HUES48 (cell line): ENCODE measurements around the gene RNF103.
"Not testable (repeated sequence)": the region's sequence is repeated elsewhere in the genome, so short reads cannot be mapped to it uniquely, and the experiment has no call there.

Source experiments
- H3K27ac ChIP-seq: one replicate; pipeline ENCODE4 v1.7.0; 2013; ENCODE audit warnings: low read depth, low read length, inconsistent platforms
- H3K27me3 ChIP-seq: 2 replicates; pipeline ENCODE4 v1.6.1; 2013; ENCODE audit warnings: mild to moderate bottlenecking, low read length; ENCODE audit not compliant: control insufficient read depth, insufficient read depth
- H3K36me3 ChIP-seq: 2 replicates; pipeline ENCODE4 v1.6.1; 2013; ENCODE audit warnings: low read length; ENCODE audit not compliant: control insufficient read depth, insufficient read depth
- H3K4me1 ChIP-seq: 2 replicates; pipeline ENCODE4 v1.6.1; 2013; ENCODE audit warnings: mild to moderate bottlenecking, low read length; ENCODE audit not compliant: control insufficient read depth, insufficient read depth
- H3K4me3 ChIP-seq: 2 replicates; pipeline ENCODE4 v1.5.1; 2013; ENCODE audit warnings: mild to moderate bottlenecking, low read depth, low read length
- H3K9ac ChIP-seq: 2 replicates; pipeline ENCODE4 v1.6.1; 2013; ENCODE audit warnings: mild to moderate bottlenecking, low read depth, low read length, moderate library complexity
- H3K9me3 ChIP-seq: 2 replicates; pipeline ENCODE4 v1.6.1; 2013; ENCODE audit warnings: low read length; ENCODE audit not compliant: control insufficient read depth, insufficient read depth

RNF103 gene

DNA sequence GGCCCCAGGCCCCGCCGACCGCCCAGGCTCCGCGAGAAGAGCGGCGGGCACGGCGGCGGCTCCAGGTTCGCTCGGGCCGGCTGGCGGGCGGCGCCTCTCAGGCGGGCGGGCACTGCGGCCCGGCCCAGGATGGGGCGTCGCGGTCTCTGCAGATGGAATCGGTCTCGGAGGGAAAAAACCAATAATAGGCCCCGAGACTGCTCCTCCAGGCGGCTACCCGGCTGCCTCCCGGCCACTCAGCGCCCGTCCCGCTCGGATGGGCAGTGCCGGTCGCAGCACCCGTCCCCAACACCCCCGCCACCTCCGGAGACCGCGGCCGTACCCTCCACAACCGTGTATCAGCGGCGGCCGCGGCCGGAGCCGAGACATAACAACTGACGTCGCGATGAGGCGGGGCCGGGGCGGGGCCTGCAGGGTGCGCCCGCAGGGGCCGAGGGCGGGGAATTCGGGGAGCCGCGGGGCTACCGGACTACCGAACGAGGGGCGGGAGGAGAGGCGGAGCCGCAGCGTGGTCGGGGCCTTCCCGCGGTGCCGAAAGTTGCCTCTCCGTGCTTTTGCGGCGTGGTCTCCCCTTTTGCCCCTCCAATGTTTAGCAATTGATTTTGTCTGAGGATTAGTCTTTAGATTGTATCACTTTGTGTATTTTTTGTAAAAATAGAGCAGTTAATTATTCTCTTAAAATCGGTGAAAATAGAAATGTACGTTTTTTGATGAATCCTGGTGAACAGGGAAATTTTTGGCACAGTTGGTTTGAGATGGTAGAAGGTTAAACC is at the start of gene RNF103:
Gene RNF103 (minus strand): TSS at position 372 of the 773 bp plus-strand sequence. CDS start 979 bp downstream, outside the sequence.
- Histone ChIP-seq H3K27ac (peak within 1 kb of the TSS; percentile 96), H3K4me3 (peak within 1 kb of the TSS; percentile 70), H3K27me3 (no peaks in the 10 kb centered on the region; the same call in 1 of the 2 replicates), H3K9ac (peak within 1 kb of the TSS; percentile 82), H3K36me3 (no peaks in the 10 kb centered on the region), H3K9me3 (no peaks in the 10 kb centered on the region), H3K4me1 (peaks cover 13% of the 10 kb centered on the region)

DNA sequence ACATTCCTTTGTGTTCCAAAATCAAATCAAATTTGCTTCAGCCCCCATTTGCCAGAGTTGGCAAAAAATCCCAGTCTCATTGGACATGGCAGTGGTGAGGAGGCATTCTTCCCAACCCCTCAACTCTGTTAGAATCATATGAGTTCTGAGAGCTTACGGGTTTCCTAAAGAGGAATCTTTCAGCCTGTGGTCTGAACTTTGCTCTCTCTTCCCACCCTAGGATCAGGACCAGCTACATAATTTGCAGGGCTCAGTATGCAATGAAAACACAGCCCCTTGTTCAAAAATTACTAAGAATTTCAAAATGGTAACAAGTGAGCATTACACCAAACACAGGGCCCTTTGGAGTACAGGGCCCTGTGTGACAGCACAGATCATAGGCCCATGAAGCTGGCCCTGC is 49.3 kb upstream of the RNF103 start:
- Histone ChIP-seq H3K9me3 (no peaks in the 10 kb centered on the region), H3K27me3 (no peaks in the 10 kb centered on the region), H3K4me1 (no peaks in the 10 kb centered on the region), H3K36me3 (no peaks in the 10 kb centered on the region), H3K4me3 (no peak overlapping the region), H3K27ac (no peak overlapping the region), H3K9ac (no peak overlapping the region)

GRCh38 chr2:86672027-86672545 is 48.4 kb upstream of the RNF103 start:
- H3K36me3 ChIP-seq, result no peaks in the 10 kb centered on the region
- no peak overlapping the region for H3K27ac ChIP-seq
- H3K27me3 ChIP-seq, result no peaks in the 10 kb centered on the region
- no peak overlapping the region for H3K9ac ChIP-seq
- H3K4me3 ChIP-seq, result no peak overlapping the region
- no peaks in the 10 kb centered on the region for H3K9me3 ChIP-seq
- H3K4me1 ChIP-seq, result no peaks in the 10 kb centered on the region

DNA sequence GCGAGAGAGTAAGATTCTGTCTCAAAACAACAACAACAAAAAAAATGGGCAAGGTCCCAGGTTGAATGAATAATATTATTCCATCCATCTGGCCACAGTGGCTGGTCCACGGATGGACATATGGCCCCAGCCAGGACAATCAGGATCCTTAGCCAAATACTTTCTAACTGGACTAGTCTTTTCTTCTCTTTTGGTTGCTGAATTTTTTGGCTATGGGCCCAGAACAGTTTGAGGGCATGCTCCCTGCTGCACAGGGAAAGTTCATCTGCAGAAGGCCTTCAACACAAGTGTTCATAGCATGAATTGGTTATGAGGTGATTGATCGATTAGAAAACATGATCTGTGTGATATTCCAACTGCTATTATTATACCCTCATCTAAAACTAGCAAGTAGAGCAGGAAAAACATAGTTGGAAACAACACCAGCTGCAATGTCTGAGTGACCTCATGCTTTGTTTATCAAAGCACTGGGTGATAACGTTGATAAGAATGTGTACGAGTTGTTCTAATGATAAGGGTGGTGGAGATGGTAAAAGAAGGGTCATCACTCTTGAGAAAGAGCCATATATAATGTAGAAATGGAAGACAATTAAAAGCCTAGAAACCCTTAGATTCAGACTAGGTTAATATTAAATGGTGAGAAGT is 47.8 kb upstream of the RNF103 start:
- Histone ChIP-seq H3K27me3 (no peaks in the 10 kb centered on the region), H3K4me1 (no peaks in the 10 kb centered on the region), H3K4me3 (no peak overlapping the region), H3K9ac (no peak overlapping the region), H3K36me3 (no peaks in the 10 kb centered on the region), H3K27ac (no peak overlapping the region), H3K9me3 (no peaks in the 10 kb centered on the region)

DNA sequence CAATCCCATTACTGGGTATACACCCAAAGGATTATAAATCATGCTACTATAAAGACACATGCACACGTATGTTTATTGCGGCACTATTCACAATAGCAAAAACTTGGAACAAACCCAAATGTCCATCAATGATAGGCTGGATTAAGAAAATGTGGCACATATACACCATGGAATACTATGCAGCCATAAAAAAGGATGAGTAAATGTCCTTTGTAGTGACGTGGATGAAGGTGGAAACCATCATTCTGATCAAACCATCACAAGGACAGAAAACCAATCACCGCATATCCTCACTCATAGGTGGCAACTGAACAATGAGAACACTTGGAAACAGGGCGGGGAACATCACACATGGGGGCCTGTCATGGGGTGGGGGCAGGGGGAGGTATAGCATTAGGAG is 45.7 kb upstream of the RNF103 start:
- H3K9me3 ChIP-seq, H3K36me3 ChIP-seq, H3K9ac ChIP-seq, H3K4me3 ChIP-seq, H3K27me3 ChIP-seq, H3K27ac ChIP-seq, H3K4me1 ChIP-seq: not testable (repeated sequence)

- H3K27me3 ChIP-seq, result no peaks in the 10 kb centered on the region
- no peak overlapping the region for H3K4me3 ChIP-seq
- H3K27ac ChIP-seq, result no peak overlapping the region
- H3K4me1 ChIP-seq, result no peaks in the 10 kb centered on the region
- no peaks in the 10 kb centered on the region for H3K36me3 ChIP-seq
- no peak overlapping the region for H3K9ac ChIP-seq
- peaks cover 33% of the 10 kb centered on the region for H3K9me3 ChIP-seq
These were observed 37.7 kb upstream of the RNF103 start for GRCh38 chr2:86661333-86661732.

- H3K27ac ChIP-seq, result no peak overlapping the region
- H3K4me3 ChIP-seq, result no peak overlapping the region
- H3K4me1 ChIP-seq, result no peaks in the 10 kb centered on the region
- no peak overlapping the region for H3K9ac ChIP-seq
- H3K36me3 ChIP-seq, result no peaks in the 10 kb centered on the region
- no peaks in the 10 kb centered on the region for H3K27me3 ChIP-seq
- H3K9me3 ChIP-seq, result no peaks in the 10 kb centered on the region; the same call in 1 of the 2 replicates
These were observed 26.5 kb upstream of the RNF103 start for GRCh38 chr2:86650188-86650587.

DNA sequence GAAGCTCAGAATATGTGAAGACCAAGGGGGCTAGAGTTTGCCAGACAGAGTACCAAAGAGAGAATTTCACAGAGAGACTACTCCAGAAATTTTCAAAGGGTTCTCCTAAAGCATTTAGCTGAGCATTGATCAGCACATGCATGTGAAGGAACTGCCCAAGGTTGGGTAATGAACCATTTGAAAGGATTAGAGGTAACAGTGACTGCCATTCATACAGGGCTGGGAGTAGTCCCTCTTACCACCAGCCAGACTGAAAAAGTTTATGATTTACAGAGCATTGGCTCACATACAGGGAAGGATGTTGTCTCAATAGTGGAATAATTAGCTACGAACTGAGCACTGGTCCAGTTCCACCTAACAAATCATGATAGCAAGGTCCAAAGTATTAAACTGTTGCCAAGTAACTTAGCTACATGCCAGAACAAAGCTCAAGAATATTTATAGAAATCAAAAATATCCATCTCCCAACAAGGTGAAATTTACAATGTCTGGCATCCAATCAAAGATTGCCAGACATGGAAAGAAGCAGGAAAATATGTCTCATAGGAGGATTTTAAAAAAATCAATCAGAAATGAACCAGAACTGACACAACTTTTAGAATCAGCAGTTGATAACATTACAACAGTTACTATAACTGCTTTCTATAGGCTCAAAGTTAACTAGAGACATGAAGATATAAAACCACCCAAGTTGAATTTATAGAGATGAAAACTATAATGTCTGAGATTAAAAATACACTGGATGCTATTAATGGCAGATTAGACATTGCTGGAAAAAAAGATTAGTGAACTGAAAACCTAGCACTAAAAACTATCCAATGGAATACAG is 25.7 kb upstream of the RNF103 start:
- no peak overlapping the region for H3K9ac ChIP-seq
- H3K36me3 ChIP-seq, result no peaks in the 10 kb centered on the region
- H3K27ac ChIP-seq, result no peak overlapping the region
- no peak overlapping the region for H3K4me3 ChIP-seq
- H3K27me3 ChIP-seq, result no peaks in the 10 kb centered on the region
- no peaks in the 10 kb centered on the region; the same call in 1 of the 2 replicates for H3K9me3 ChIP-seq
- no peaks in the 10 kb centered on the region for H3K4me1 ChIP-seq

GRCh38 chr2:86648681-86649080 is 25.0 kb upstream of the RNF103 start:
- H3K27ac ChIP-seq, result no peak overlapping the region
- no peaks in the 10 kb centered on the region for H3K4me1 ChIP-seq

DNA sequence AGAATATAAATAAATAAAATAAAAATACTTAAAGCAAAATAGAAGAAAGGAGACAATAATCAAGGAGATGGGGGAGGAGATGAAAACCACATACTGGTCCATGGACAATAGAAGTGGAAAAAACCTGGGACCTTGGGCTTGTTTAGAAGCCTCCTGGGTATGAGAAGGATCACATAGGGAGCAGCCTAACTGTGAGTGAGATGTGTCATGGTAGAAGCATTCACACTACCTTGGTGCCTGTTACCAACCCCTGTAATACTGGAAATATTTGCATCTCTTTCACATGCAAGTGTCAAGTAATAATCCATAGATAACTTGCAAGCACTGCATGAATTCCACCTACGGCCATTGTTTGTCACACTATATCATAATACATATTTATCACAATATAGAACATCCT is 23.2 kb upstream of the RNF103 start:
- Histone ChIP-seq H3K4me1 (no peaks in the 10 kb centered on the region), H3K27me3 (no peaks in the 10 kb centered on the region), H3K4me3 (no peak overlapping the region), H3K9me3 (peaks cover 2% of the 10 kb centered on the region), H3K36me3 (no peaks in the 10 kb centered on the region), H3K9ac (no peak overlapping the region), H3K27ac (no peak overlapping the region)

More at GRCh38 chr2:86648681-86649080, 25.0 kb upstream of the RNF103 start:
- Histone ChIP-seq H3K27me3 (no peaks in the 10 kb centered on the region), H3K4me3 (no peak overlapping the region), H3K9ac (no peak overlapping the region), H3K36me3 (no peaks in the 10 kb centered on the region), H3K9me3 (no peaks in the 10 kb centered on the region; the same call in 1 of the 2 replicates)
